SK-N-SH treated with all-trans-retinoic acid at 6 μM for 48 hours (cell line): ENCODE results near the gene SRPK2.
"Not testable (repeated sequence)": the region's sequence is repeated elsewhere in the genome, so short reads cannot be mapped to it uniquely, and the experiment has no call there.

Experiments
- BACH2 ChIP-seq: fragments of 250-450 bp; sonication (Bioruptor Pico); IDR thresholded peaks from 2 replicates; pipeline ENCODE4 v1.9.0; 2021; ENCODE audit warnings: mild to moderate bottlenecking, borderline replicate concordance
- CSDC2 ChIP-seq: fragments of 250-450 bp; sonication (Bioruptor Pico); IDR thresholded peaks from 2 replicates; pipeline ENCODE4 v1.5.0; 2020; ENCODE audit warnings: mild to moderate bottlenecking, moderate library complexity
- RARB ChIP-seq: fragments of 250-450 bp; sonication (Bioruptor Pico); IDR thresholded peaks from 2 replicates; pipeline ENCODE4 v1.8.0; 2021; ENCODE audit warnings: mild to moderate bottlenecking, moderate library complexity
- ZFP30 ChIP-seq: fragments of 450-650 bp; formaldehyde crosslinking; IDR thresholded peaks from 2 replicates; pipeline ENCODE4 v1.5.0; 2022; ENCODE audit warnings: mild to moderate bottlenecking, moderate library complexity
- ZNF70 ChIP-seq: fragments of 450-650 bp; formaldehyde crosslinking; IDR thresholded peaks from 2 replicates; pipeline ENCODE4 v1.5.0; 2020; ENCODE audit warnings: mild to moderate bottlenecking, moderate library complexity
- ZNF8 ChIP-seq: fragments of 450-650 bp; formaldehyde crosslinking; IDR thresholded peaks from 2 replicates; pipeline ENCODE4 v1.5.0; 2020; ENCODE audit warnings: mild to moderate bottlenecking, moderate library complexity

DNA sequence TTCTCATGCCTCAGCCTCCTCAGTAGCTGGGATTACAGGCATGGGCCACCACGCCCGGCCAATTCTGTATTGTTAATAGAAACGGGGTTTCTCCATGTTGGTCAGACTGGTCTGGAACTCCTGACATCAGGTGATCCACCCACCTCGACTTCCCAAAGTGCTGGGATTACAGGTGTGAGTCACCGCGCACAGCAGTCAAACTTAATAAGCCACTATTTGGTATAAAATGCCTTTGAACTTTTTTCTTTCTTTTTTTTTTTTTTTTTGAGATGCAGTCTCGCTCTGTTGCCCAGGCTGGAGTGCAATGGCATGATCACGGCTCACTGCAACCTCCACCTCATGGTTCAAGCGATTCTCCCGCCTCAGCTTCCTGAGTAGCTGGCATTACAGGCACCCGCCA lies 40.5 kb downstream of the SRPK2 start:
- not testable (repeated sequence) for TF ChIP-seq ZNF8 (CRISPR knock-in tag); CSDC2 (CRISPR knock-in tag); ZFP30 (CRISPR knock-in tag); BACH2 (CRISPR knock-in tag); RARB (CRISPR knock-in tag); ZNF70
